HepG2 (cell line): ENCODE data around the gene RHOG. TPM values are rescaled to one million over a fixed set of nuclear protein-coding genes. Genes with fewer than 3 reads are reported as not detected.
A peak's percentile ranks its signal among the peaks of the same experiment; 100 is the strongest.

ENCODE experiments used
- AHR ChIP-seq: IDR thresholded peaks from 2 replicates; pipeline ENCODE4 v1.6.1; 2018; ENCODE audit warnings: missing genetic modification reagents, missing compliant biosample characterization
- ARNTL ChIP-seq: sonication (generic); formaldehyde crosslinking; IDR thresholded peaks from 2 replicates; pipeline ENCODE4 v1.4.0; 2020; ENCODE audit warnings: mild to moderate bottlenecking, missing genetic modification reagents
- DMAP1 ChIP-seq: IDR thresholded peaks from 2 replicates; pipeline ENCODE4 v1.6.1; 2016
- EHMT2 ChIP-seq: fragments of 200-600 bp; sonication (generic); IDR thresholded peaks from 2 replicates; pipeline ENCODE4 v1.7.0; 2017; ENCODE audit warnings: antibody characterized with exemption, low read depth, low read length, borderline replicate concordance
- ETV5 ChIP-seq: IDR thresholded peaks from 2 replicates; pipeline ENCODE4 v1.6.1; 2018; ENCODE audit warnings: missing biosample characterization, missing genetic modification reagents, inconsistent platforms, borderline replicate concordance
- EZH2 ChIP-seq: conservative IDR thresholded peaks from 2 replicates; pipeline ENCODE4 v1.6.1; 2012; ENCODE audit warnings: mild to moderate bottlenecking, low read depth, low read length, moderate library complexity
- NR2C2 ChIP-seq: sonication (generic); formaldehyde crosslinking; IDR thresholded peaks from 2 replicates; pipeline ENCODE4 v1.4.0; 2020; ENCODE audit warnings: missing genetic modification reagents, mild to moderate bottlenecking, moderate library complexity, borderline replicate concordance
- PHB2 ChIP-seq: fragments of 450-650 bp; IDR thresholded peaks from 2 replicates; pipeline ENCODE4 v1.6.1; 2018; ENCODE audit not compliant: partially characterized antibody
- POLR2G ChIP-seq: fragments of 200-400 bp; formaldehyde crosslinking; IDR thresholded peaks from 2 replicates; pipeline ENCODE4 v1.6.1; 2018; ENCODE audit warnings: mild to moderate bottlenecking, low read depth, low read length, moderate library complexity
- PRMT3 ChIP-seq: sonication (generic); formaldehyde crosslinking; IDR thresholded peaks from 2 replicates; pipeline ENCODE4 v1.8.1; 2022; ENCODE audit warnings: low read depth, mild to moderate bottlenecking, moderate library complexity, missing genetic modification reagents, borderline replicate concordance
- RORA ChIP-seq: sonication (generic); formaldehyde crosslinking; IDR thresholded peaks from 2 replicates; pipeline ENCODE4 v1.5.0; 2020; ENCODE audit warnings: mild to moderate bottlenecking, missing genetic modification reagents, moderate library complexity
- SMAD9 ChIP-seq: sonication (generic); formaldehyde crosslinking; IDR thresholded peaks from 2 replicates; pipeline ENCODE4 v1.5.1; 2020; ENCODE audit warnings: mild to moderate bottlenecking, missing genetic modification reagents
- TEAD2 ChIP-seq: sonication (generic); formaldehyde crosslinking; IDR thresholded peaks from 2 replicates; pipeline ENCODE4 v1.9.0; 2021; ENCODE audit warnings: missing genetic modification reagents
- WIZ ChIP-seq: sonication (generic); formaldehyde crosslinking; IDR thresholded peaks from 2 replicates; pipeline ENCODE4 v1.5.1; 2020; ENCODE audit warnings: mild to moderate bottlenecking, missing genetic modification reagents
- ZNF431 ChIP-seq: sonication (generic); formaldehyde crosslinking; IDR thresholded peaks from 2 replicates; pipeline ENCODE4 v1.9.0; 2022; ENCODE audit warnings: missing genetic modification reagents, low read depth, mild to moderate bottlenecking, borderline replicate concordance
- ZNF563 ChIP-seq: sonication (generic); formaldehyde crosslinking; IDR thresholded peaks from 2 replicates; pipeline ENCODE4 v1.8.0; 2022; ENCODE audit warnings: mild to moderate bottlenecking, moderate library complexity, missing genetic modification reagents
- ZNF615 ChIP-seq: sonication (generic); formaldehyde crosslinking; IDR thresholded peaks from 2 replicates; pipeline ENCODE4 v1.5.0; 2020; ENCODE audit warnings: mild to moderate bottlenecking, missing genetic modification reagents, borderline replicate concordance
- polyA plus RNA-seq, 8 experiments: library from polyadenylated mRNA; depleted of rRNA in 3 of 8; stranded (reverse) in 7 of 8; unstranded in 1 of 8; fragments of >200 nt; fragmentation: Illumina TruSeq in 4 of 8; extraction: Trizol in 4 of 8; gene quantifications; 2 replicates each; pipeline versions ENCODE4 v1.2.1 to v1.2.3, GENCODE V29; 2011 to 2016; ENCODE audit warnings: low read depth in 4 of 8, missing spikeins in 1 of 8, mixed read lengths in 1 of 8; ENCODE audit not compliant: insufficient read depth in 1 of 8
- total RNA-seq, 5 experiments: library from RNA; depleted of rRNA; stranded (reverse); fragments of >200 nt; fragmentation: Illumina TruSeq; extraction: Trizol; gene quantifications; 2 replicates each; pipeline ENCODE4 v1.2.3, GENCODE V29; 2016; ENCODE audit warnings: low read depth in 1 of 5
- TF ChIP-seq, protein P1 (sequence below): sonication (generic); formaldehyde crosslinking; IDR thresholded peaks from 2 replicates; pipeline ENCODE4 v1.4.0; 2020; ENCODE audit warnings: missing genetic modification reagents
- TF ChIP-seq, protein P2 (sequence below): sonication (generic); formaldehyde crosslinking; IDR thresholded peaks from 2 replicates; pipeline ENCODE4 v1.4.0; 2020; ENCODE audit warnings: missing genetic modification reagents, borderline replicate concordance
- TF ChIP-seq, protein P3 (sequence below): sonication (generic); formaldehyde crosslinking; IDR thresholded peaks from 2 replicates; pipeline ENCODE4 v1.8.1; 2023; ENCODE audit warnings: missing genetic modification reagents, mild to moderate bottlenecking, borderline replicate concordance
- TF ChIP-seq, protein P4 (sequence below): sonication (generic); formaldehyde crosslinking; IDR thresholded peaks from 2 replicates; pipeline ENCODE4 v1.5.0; 2020; ENCODE audit warnings: mild to moderate bottlenecking, missing genetic modification reagents

The RHOG gene
- total and polyA plus RNA-seq, 2 of the 13 experiments (the other 11 are each of a cell fraction or from before 2014, with no cell fraction given) = 7.7 to 23.4 TPM

DNA sequence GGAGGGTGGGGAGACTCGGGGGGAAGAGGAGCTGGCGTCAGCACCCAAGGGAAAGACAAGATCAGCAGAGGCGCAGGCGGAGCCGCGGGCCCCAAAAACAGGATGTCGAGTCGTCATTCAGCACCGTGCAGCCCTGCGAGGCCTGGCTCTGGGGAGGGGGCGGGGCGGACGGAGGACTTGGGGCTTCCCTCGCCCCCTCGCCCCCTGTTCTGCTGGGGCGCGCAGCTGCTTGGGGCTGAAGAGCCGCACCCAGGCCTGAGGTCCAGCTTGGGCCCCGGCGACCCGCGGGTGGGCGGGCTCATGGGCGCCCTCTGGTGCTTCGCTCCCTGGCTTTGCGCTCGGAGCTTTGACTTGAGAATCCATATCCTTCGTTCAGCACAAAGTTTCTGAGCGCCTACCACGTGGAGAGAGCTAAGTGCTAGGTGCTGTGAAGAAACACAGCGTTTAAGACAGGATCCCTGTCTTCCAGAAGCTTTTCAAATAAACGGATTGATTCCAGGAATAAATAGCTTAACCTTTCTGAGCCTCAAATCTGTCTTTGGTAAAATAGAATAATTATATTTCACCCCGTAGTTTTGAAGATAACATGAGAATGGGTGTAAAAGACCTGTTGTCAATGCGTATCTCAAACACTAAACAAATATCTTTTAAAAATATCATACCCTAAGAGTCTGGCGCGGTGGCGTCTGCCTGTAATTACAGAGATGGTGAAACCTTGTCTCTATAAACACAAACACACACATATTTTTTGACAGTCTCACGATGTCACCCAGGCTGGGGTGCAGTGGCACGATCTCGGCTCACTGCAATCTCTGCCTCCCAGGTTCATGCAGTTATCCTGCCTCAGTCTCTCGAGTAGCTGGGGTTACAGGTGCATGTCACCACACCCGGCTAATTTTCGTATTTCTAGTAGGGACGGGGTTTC lies 929 bp upstream of the RHOG start (continued):
- TF ChIP-seq ZNF431 (CRISPR knock-in tag) = no peak
- peak; percentile 66; the same call in 1 of the 2 replicates for TF ChIP-seq SMAD9 (CRISPR knock-in tag)
- TF ChIP-seq ETV5 (CRISPR knock-in tag) = peak; percentile 8; the same call in 1 of the 2 replicates
- TF ChIP-seq, protein P1, sequence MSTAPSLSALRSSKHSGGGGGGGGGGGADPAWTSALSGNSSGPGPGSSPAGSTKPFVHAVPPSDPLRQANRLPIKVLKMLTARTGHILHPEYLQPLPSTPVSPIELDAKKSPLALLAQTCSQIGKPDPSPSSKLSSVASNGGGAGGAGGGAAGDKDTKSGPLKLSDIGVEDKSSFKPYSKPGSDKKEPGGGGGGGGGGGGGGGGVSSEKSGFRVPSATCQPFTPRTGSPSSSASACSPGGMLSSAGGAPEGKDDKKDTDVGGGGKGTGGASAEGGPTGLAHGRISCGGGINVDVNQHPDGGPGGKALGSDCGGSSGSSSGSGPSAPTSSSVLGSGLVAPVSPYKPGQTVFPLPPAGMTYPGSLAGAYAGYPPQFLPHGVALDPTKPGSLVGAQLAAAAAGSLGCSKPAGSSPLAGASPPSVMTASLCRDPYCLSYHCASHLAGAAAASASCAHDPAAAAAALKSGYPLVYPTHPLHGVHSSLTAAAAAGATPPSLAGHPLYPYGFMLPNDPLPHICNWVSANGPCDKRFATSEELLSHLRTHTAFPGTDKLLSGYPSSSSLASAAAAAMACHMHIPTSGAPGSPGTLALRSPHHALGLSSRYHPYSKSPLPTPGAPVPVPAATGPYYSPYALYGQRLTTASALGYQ (CRISPR knock-in tag) = no peak; the same call in 1 of the 2 replicates
- TF ChIP-seq, protein P2, sequence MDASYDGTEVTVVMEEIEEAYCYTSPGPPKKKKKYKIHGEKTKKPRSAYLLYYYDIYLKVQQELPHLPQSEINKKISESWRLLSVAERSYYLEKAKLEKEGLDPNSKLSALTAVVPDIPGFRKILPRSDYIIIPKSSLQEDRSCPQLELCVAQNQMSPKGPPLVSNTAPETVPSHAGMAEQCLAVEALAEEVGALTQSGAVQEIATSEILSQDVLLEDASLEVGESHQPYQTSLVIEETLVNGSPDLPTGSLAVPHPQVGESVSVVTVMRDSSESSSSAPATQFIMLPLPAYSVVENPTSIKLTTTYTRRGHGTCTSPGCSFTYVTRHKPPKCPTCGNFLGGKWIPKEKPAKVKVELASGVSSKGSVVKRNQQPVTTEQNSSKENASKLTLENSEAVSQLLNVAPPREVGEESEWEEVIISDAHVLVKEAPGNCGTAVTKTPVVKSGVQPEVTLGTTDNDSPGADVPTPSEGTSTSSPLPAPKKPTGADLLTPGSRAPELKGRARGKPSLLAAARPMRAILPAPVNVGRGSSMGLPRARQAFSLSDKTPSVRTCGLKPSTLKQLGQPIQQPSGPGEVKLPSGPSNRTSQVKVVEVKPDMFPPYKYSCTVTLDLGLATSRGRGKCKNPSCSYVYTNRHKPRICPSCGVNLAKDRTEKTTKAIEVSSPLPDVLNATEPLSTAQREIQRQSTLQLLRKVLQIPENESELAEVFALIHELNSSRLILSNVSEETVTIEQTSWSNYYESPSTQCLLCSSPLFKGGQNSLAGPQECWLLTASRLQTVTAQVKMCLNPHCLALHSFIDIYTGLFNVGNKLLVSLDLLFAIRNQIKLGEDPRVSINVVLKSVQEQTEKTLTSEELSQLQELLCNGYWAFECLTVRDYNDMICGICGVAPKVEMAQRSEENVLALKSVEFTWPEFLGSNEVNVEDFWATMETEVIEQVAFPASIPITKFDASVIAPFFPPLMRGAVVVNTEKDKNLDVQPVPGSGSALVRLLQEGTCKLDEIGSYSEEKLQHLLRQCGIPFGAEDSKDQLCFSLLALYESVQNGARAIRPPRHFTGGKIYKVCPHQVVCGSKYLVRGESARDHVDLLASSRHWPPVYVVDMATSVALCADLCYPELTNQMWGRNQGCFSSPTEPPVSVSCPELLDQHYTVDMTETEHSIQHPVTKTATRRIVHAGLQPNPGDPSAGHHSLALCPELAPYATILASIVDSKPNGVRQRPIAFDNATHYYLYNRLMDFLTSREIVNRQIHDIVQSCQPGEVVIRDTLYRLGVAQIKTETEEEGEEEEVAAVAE (CRISPR knock-in tag) = 0 out of 2 replicates have a peak, but pooled peaks have one; percentile 28
- no peak for TF ChIP-seq PHB2
- TF ChIP-seq EZH2 = no peak
- TF ChIP-seq TEAD2 (CRISPR knock-in tag) = no peak
- TF ChIP-seq PRMT3 (CRISPR knock-in tag) = no peak
- TF ChIP-seq ZNF615 (CRISPR knock-in tag) = no peak
- TF ChIP-seq, protein P3, sequence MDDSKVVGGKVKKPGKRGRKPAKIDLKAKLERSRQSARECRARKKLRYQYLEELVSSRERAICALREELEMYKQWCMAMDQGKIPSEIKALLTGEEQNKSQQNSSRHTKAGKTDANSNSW = no peak
- no peak for TF ChIP-seq ZNF563 (CRISPR knock-in tag)
- TF ChIP-seq DMAP1 = peak; percentile 72
- no peak for TF ChIP-seq RORA (CRISPR knock-in tag)
- TF ChIP-seq AHR = 0 out of 2 replicates have a peak, but pooled peaks have one; percentile 31
- TF ChIP-seq ARNTL (CRISPR knock-in tag) = no peak
- peak; percentile 61; the same call in 1 of the 2 replicates for TF ChIP-seq POLR2G
- TF ChIP-seq WIZ (CRISPR knock-in tag) = no peak
- no peak for TF ChIP-seq NR2C2 (CRISPR knock-in tag)
- TF ChIP-seq, protein P4, sequence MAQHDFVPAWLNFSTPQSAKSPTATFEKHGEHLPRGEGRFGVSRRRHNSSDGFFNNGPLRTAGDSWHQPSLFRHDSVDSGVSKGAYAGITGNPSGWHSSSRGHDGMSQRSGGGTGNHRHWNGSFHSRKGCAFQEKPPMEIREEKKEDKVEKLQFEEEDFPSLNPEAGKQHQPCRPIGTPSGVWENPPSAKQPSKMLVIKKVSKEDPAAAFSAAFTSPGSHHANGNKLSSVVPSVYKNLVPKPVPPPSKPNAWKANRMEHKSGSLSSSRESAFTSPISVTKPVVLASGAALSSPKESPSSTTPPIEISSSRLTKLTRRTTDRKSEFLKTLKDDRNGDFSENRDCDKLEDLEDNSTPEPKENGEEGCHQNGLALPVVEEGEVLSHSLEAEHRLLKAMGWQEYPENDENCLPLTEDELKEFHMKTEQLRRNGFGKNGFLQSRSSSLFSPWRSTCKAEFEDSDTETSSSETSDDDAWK (CRISPR knock-in tag) = no peak
- TF ChIP-seq EHMT2 = no peak
